ENCODE results near the gene NOTUM. TPM values are rescaled to one million over a fixed set of nuclear protein-coding genes. Genes with fewer than 3 reads are reported as not detected.

The NOTUM gene
- total RNA-seq, 3 donors from 2014 or later = 0.13 TPM; not detected in 2

DNA sequence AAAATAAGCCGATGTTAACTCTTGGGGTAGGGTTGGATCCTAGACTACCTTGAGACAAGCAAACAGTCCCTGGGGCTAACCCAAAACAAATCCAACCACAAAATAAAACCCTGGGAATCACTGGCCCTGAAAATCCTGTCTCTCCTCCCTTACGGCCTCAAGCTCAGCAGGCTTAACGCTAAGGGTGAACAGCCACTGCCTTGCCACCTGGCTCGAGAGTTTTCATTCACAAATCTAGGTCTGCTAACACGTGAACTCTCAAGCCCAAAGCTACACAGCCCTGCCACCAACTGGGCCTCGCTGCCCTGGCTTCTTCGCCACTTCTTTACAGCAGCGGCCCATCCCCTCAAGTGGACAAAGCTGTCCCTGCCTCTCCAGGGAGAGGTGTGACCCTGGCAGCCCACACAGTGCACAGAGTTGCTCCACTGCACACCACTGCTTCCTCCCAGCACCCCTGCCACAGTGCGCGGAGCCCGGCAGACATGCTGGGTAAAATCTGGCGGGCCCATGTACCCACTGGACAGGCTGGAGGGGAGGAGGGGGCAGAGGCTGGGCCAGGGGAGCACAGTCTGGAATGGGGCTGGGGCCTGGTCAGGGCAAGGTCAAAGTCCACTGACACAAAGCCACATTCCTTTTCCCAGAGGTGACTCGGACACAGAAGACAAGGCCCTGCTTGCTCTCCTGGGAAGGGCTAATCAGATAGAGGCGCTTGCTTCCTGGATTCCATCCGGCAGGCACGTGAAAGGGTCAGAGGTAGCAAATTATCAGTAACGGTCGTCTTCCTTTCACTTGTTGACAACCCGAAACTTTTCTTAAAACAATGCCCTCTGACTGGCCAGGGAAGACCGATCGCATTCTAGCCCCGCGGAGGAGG lies 50.8 kb downstream of the NOTUM start:
- Histone ChIP-seq H3K36me3 (ENCODE audit: low read depth) (peaks cover 9% of the 10 kb centered on the region), H3K9me3 (no peaks in the 10 kb centered on the region), H3K4me3 (peak overlapping the region; percentile 70), H3K4me1 (ENCODE audit: low read depth) (peaks cover 12% of the 10 kb centered on the region)
- DNase-seq = peak in 2 of 3 donors; percentile 52 to 66
- TF ChIP-seq, protein P1, sequence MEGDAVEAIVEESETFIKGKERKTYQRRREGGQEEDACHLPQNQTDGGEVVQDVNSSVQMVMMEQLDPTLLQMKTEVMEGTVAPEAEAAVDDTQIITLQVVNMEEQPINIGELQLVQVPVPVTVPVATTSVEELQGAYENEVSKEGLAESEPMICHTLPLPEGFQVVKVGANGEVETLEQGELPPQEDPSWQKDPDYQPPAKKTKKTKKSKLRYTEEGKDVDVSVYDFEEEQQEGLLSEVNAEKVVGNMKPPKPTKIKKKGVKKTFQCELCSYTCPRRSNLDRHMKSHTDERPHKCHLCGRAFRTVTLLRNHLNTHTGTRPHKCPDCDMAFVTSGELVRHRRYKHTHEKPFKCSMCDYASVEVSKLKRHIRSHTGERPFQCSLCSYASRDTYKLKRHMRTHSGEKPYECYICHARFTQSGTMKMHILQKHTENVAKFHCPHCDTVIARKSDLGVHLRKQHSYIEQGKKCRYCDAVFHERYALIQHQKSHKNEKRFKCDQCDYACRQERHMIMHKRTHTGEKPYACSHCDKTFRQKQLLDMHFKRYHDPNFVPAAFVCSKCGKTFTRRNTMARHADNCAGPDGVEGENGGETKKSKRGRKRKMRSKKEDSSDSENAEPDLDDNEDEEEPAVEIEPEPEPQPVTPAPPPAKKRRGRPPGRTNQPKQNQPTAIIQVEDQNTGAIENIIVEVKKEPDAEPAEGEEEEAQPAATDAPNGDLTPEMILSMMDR (IDR thresholded peaks at IDR 0.05) = no peak
- peak; percentile 55 for ATAC-seq
- intact Hi-C loops (cut with DNase I, micrococcal nuclease) = no loop called here

DNA sequence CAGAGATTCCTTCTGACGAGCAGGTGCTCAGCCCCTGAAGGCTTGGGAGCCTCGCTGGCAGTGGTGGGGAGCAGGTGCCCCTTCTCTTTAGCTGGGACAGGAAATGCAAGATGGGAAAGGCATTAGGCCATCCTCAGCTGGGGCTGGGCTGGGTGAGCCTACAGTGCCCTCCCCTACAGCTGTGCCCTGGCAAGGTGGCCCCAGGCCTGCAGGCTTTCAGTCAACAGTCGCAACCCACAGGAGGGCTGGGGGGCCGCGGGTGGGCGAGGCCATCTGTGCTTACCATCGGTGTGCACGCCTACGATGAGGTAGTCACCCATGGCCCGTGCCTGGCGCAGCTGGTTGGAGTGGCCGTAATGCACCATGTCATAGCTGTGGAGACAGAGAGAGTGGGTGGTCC lies 51.8 kb downstream of the NOTUM start:
- Histone ChIP-seq H3K4me3 (no peak overlapping the region), H3K9me3 (no peaks in the 10 kb centered on the region), H3K4me1 (ENCODE audit: low read depth) (peaks cover 12% of the 10 kb centered on the region), H3K36me3 (ENCODE audit: low read depth) (peaks cover 4% of the 10 kb centered on the region)
- no peak for ATAC-seq
- DNase-seq = peak in 1 of 3 donors; percentile 56
- TF ChIP-seq, protein P1 (IDR thresholded peaks at IDR 0.05) = no peak
- intact Hi-C loops (cut with DNase I, micrococcal nuclease) = no loop called here

DNA sequence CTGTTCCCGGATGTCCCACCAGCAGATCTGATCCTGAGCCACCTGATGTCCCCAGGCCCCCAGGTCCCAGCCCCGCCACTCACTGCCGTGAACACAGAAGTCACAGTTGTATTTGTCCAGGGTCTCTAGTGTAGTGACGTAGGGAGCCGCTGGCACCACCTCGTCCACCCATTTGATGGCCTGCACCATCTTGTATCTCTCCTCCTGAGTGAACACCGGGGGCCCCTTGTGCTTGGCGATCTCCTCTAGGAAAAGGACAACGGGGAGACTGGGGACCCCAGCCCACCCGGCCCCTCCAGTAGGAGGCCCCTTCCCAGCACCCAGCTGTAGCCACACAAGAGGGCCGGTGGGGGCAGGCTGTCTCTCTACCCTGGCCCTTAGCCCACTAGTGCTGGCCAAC lies 52.2 kb downstream of the NOTUM start:
- intact Hi-C loops (cut with DNase I, micrococcal nuclease) = no loop called here
- DNase-seq = peak in 1 of 3 donors; percentile 49
- TF ChIP-seq, protein P1 (IDR thresholded peaks at IDR 0.05) = no peak
- H3K4me1 ChIP-seq (ENCODE audit: low read depth) = peaks cover 12% of the 10 kb centered on the region
- no peak for ATAC-seq
- no peak overlapping the region for H3K4me3 ChIP-seq
- H3K36me3 ChIP-seq (ENCODE audit: low read depth) = no peaks in the 10 kb centered on the region
- H3K9me3 ChIP-seq = no peaks in the 10 kb centered on the region

DNA sequence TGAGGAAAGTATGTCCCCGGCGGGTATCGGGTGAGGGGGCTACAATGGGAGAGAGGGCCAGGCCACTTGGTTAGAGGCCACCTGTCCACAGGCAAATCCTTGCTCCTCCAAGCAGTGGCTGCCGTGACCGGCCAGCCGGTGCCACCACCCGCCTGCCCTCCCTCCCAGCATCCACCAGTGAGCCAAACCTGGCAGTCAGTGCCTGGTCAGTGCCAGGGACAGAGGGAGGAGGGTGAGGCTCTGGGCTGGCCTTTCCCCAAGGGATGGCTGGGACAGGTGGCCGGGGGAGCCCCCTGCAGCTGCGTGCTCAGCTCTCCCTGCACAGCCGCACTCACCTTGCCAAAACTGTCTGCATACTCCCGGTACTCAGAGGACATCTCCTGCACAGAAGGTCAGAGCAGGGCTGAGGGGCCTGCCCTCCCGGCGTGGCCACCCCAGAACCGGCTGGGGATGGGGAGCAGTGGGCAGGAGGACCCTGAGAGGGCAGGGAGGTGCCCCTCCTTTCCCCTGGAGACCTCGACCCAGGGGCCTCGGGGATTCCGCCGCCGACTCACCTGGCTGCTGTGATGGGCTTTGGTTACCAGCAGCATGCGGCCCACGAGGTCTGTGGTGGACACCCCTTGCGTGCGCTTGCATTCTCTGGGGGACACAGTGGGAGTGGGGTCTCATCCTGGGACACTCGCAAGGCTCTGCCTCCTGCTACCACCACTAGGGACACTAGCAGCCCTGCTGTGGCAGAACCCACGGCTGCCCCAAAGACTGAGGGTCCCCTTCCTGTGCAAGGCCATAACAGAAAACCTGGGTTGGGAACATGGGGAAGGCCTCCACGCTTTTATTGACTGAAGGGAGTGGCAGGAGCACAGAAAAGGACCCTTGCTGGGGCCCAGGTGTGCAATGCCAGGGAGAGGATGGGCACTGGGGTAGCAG lies 53.5 kb downstream of the NOTUM start:
- Histone ChIP-seq H3K4me3 (no peak overlapping the region), H3K4me1 (ENCODE audit: low read depth) (peaks cover 15% of the 10 kb centered on the region), H3K36me3 (ENCODE audit: low read depth) (no peaks in the 10 kb centered on the region), H3K9me3 (no peaks in the 10 kb centered on the region)
- DNase-seq (no peak), ATAC-seq (no peak)
- TF ChIP-seq, protein P1 (IDR thresholded peaks at IDR 0.05) = no peak
- intact Hi-C loops (cut with DNase I, micrococcal nuclease) = no loop called here

DNA sequence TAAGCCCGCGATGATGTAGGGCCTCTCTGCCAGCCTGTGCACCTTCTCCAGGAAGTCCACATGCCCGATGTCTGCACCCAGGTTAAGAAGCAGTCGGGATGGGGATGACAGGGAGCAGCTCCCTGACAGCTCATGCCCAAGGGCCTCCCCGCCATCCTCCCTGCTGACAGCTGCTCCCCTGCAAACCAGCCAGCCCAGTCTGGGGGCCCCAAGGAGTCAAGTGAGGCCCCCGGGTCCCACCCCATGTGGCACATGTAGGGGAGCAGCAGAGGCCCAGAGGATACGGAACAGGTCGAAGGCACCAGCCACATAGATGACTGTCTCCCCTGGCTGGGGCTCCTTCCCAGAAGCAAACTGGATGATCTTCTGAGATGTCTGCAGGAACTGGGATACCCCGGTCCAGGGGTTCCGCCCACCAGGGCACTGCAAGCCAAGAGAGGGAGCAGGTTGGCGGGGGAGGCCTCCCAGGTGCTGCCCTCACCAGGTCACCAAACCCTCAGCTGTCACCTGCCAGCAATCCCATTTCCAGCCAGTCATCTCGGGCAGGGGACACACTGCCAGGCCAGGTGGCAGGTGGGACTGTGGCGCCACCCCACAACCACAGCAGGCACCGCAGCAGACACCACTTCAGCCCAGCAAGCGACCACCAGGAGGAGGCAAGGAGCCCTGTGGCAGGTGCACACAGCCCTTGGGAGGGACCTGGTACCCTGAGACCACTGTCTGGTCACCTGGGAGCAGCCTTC lies 54.3 kb downstream of the NOTUM start:
- Histone ChIP-seq H3K4me1 (ENCODE audit: low read depth) (peaks cover 21% of the 10 kb centered on the region), H3K36me3 (ENCODE audit: low read depth) (no peaks in the 10 kb centered on the region), H3K4me3 (no peak overlapping the region), H3K9me3 (no peaks in the 10 kb centered on the region)
- ATAC-seq (no peak), DNase-seq (peak in 1 of 3 donors; percentile 48)
- intact Hi-C loops (cut with DNase I, micrococcal nuclease) = no loop called here
- TF ChIP-seq, protein P1 (IDR thresholded peaks at IDR 0.05) = no peak
